Measurements from ENCODE around the gene PPP2R1B. TPM values are rescaled to one million over a fixed set of nuclear protein-coding genes. Genes with fewer than 3 reads are reported as not detected.

PPP2R1B gene
- total RNA-seq, 3 donors from 2014 or later (not counting 1 experiment from before 2014, with no cell fraction given) = 32.6 to 41.4 (median 40.8) TPM

DNA sequence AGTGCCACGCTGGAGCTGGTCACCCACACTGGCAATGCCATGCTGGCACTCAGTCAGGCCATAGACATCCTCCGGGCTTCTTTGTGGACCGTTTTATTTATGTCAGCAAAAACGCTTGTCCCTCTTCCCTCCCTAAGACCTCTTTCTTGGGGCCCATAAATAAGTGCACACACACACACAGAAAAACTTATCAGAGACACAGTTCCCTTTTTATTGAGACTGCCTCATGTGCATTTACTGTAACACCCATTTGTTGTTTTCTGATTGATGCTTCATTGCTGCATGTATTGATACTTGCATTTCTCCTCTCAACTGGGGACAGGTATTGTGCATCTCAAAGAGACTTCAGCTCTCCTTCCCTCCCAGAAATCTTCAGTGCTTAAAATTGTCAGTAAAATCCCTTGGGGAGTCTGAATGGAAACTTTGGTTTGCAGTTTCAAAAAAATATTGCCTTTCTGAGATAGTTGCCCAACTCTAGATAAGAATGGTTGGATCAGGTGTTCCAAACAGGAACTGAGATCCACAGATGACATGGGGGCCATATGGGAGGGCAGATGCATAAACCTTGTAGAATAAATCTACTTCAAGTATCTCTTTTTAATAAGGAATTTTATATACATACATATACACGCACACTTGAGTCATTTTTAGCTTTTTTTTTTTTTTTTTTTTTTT lies 50.9 kb downstream of the PPP2R1B start:
- 51% methylated on average over 4 of the region's 5 CpGs for WGBS (ENCODE audit: insufficient coverage)

DNA sequence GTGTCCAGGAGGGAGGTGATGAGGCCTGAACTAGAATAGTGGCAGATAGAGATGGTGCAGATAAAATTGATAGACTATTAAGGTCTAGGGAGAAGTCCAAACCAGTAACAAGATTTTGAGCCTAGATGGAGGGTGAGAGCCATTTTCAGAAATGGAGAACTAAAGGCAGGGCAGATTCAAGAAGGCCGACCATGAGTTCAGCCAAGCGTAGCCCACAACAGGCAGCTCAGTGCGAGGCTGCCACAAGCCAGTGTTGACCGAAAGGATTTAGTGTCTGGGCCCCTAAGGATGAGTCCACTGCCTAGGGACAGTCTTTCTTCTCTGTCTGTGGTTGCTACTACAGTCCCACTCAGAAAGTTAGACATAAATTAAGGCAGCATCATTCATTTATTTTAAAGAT lies 51.7 kb downstream of the PPP2R1B start:
- DNase-seq (no peak), ATAC-seq (no peak)
- no peaks in the 10 kb centered on the region for H3K9me3 Mint-ChIP-seq
- no peaks in the 10 kb centered on the region for H3K27me3 ChIP-seq (ENCODE audit: control insufficient read depth, insufficient read depth, low read length)
- peak overlapping the region in 1 of 2 donors; percentile 7 for H3K27ac Mint-ChIP-seq
- peaks cover 19% of the 10 kb centered on the region for H3K36me3 ChIP-seq (ENCODE audit: control insufficient read depth, insufficient read depth, low read length)
- H3K4me3 ChIP-seq (ENCODE audit: low read length) = no peak overlapping the region
- 82% methylated on average over 4 of the region's 4 CpGs for WGBS (ENCODE audit: insufficient coverage)
- no peaks in the 10 kb centered on the region for H3K4me1 ChIP-seq (ENCODE audit: control insufficient read depth, insufficient read depth, low read length)
- H3K9me3 ChIP-seq (ENCODE audit: control insufficient read depth, insufficient read depth, low read length) = no peaks in the 10 kb centered on the region
- no peak overlapping the region for H3K4me3 Mint-ChIP-seq
- no peaks in the 10 kb centered on the region for H3K36me3 Mint-ChIP-seq
- peaks cover 0 to 6% of the 10 kb centered on the region in 2 donors for H3K4me1 Mint-ChIP-seq
- no peak overlapping the region for H3K27ac ChIP-seq (ENCODE audit: low read length)
- TF ChIP-seq, protein P1, sequence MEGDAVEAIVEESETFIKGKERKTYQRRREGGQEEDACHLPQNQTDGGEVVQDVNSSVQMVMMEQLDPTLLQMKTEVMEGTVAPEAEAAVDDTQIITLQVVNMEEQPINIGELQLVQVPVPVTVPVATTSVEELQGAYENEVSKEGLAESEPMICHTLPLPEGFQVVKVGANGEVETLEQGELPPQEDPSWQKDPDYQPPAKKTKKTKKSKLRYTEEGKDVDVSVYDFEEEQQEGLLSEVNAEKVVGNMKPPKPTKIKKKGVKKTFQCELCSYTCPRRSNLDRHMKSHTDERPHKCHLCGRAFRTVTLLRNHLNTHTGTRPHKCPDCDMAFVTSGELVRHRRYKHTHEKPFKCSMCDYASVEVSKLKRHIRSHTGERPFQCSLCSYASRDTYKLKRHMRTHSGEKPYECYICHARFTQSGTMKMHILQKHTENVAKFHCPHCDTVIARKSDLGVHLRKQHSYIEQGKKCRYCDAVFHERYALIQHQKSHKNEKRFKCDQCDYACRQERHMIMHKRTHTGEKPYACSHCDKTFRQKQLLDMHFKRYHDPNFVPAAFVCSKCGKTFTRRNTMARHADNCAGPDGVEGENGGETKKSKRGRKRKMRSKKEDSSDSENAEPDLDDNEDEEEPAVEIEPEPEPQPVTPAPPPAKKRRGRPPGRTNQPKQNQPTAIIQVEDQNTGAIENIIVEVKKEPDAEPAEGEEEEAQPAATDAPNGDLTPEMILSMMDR (IDR thresholded peaks at IDR 0.05) = no peak
- no peaks in the 10 kb centered on the region for H3K27me3 Mint-ChIP-seq (ENCODE audit: low read depth in 2 of 2)
- intact Hi-C loops (cut with micrococcal nuclease) = no loop called here

More for the DNA sequence above, 50.9 kb downstream of the PPP2R1B start:
- no peaks in the 10 kb centered on the region for H3K9me3 Mint-ChIP-seq
- no peak for ATAC-seq
- no peak overlapping the region for H3K4me3 Mint-ChIP-seq
- TF ChIP-seq, protein P1 (IDR thresholded peaks at IDR 0.05) = no peak
- H3K36me3 ChIP-seq (ENCODE audit: control insufficient read depth, insufficient read depth, low read length) = peaks cover 26% of the 10 kb centered on the region
- no peak overlapping the region for H3K27ac ChIP-seq (ENCODE audit: low read length)
- no peaks in the 10 kb centered on the region for H3K27me3 Mint-ChIP-seq (ENCODE audit: low read depth in 2 of 2)
- H3K27ac Mint-ChIP-seq = no peak overlapping the region
- H3K27me3 ChIP-seq (ENCODE audit: control insufficient read depth, insufficient read depth, low read length) = no peaks in the 10 kb centered on the region
- H3K4me3 ChIP-seq (ENCODE audit: low read length) = no peak overlapping the region
- no peak for DNase-seq
- H3K4me1 Mint-ChIP-seq = peaks cover 0 to 6% of the 10 kb centered on the region in 2 donors
- no peaks in the 10 kb centered on the region for H3K36me3 Mint-ChIP-seq
- no peaks in the 10 kb centered on the region for H3K9me3 ChIP-seq (ENCODE audit: control insufficient read depth, insufficient read depth, low read length)
- no peaks in the 10 kb centered on the region for H3K4me1 ChIP-seq (ENCODE audit: control insufficient read depth, insufficient read depth, low read length)
- intact Hi-C loops (cut with micrococcal nuclease) = no loop called here

DNA sequence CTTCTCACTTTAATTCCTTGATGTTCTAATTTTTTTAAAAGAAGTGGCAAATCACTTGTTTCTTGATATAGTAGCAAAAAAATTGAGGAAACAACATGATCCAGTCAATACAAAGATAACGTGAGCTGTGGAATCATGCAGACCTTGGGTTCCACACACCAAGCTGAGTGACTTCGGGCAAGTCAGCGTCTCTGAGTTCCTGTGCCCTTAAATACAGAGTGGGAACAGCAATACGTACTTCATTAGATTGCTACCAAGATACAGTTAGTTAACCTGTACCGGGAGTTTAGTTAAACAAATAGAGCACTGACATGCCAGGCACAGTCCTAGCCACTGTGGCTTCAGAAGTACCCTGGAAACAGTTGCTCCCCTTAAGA lies 58.5 kb downstream of the PPP2R1B start:
- H3K4me1 Mint-ChIP-seq = peaks cover 0 to 6% of the 10 kb centered on the region in 2 donors
- ATAC-seq = no peak
- no peaks in the 10 kb centered on the region for H3K27me3 ChIP-seq (ENCODE audit: control insufficient read depth, insufficient read depth, low read length)
- H3K27me3 Mint-ChIP-seq (ENCODE audit: low read depth in 2 of 2) = no peaks in the 10 kb centered on the region
- H3K4me1 ChIP-seq (ENCODE audit: control insufficient read depth, insufficient read depth, low read length) = no peaks in the 10 kb centered on the region
- no peak overlapping the region for H3K4me3 Mint-ChIP-seq
- H3K9me3 ChIP-seq (ENCODE audit: control insufficient read depth, insufficient read depth, low read length) = no peaks in the 10 kb centered on the region
- WGBS (ENCODE audit: insufficient coverage) = 96% methylated on average over 5 of the region's 5 CpGs
- TF ChIP-seq, protein P1 (IDR thresholded peaks at IDR 0.05) = no peak
- H3K36me3 ChIP-seq (ENCODE audit: control insufficient read depth, insufficient read depth, low read length) = peaks cover 37% of the 10 kb centered on the region
- intact Hi-C loops (cut with micrococcal nuclease) = no loop called here
- no peak overlapping the region for H3K27ac Mint-ChIP-seq
- peaks cover 17% of the 10 kb centered on the region for H3K36me3 Mint-ChIP-seq
- H3K9me3 Mint-ChIP-seq = no peaks in the 10 kb centered on the region
- DNase-seq = no peak
- no peak overlapping the region for H3K4me3 ChIP-seq (ENCODE audit: low read length)
- H3K27ac ChIP-seq (ENCODE audit: low read length) = no peak overlapping the region

Data from natural killer cell (primary cell).